Skin epidermis (tissue), 12 donors: ENCODE measurements around the gene SNCAIP.

Source experiments
- H3K27ac ChIP-seq, 21 experiments: fragments of 200-600 bp; sonication (generic) in 11 of 21; one replicate each; pipeline ENCODE4 v1.5.0; 2020; ENCODE audit warnings: mild to moderate bottlenecking in 3 of 21, inconsistent platforms in 2 of 21, moderate library complexity in 2 of 21
- H3K4me3 ChIP-seq, 7 experiments: fragments of 200-600 bp; sonication (generic) in 2 of 7; one replicate each; pipeline ENCODE4 v1.5.0; 2020; ENCODE audit warnings: inconsistent platforms in 2 of 7, mild to moderate bottlenecking in 2 of 7, moderate library complexity in 1 of 7

SNCAIP gene

GRCh38 chr5:122312591-122313406, 762 bp downstream of the SNCAIP start:
- Histone ChIP-seq H3K27ac (peak overlapping the region in 15 of 21 experiments; percentile 4 to 78 (median 53)), H3K4me3 (peak overlapping the region; percentile 38 to 67 (median 43))

GRCh38 chr5:122314036-122314435, 2.0 kb downstream of the SNCAIP start:
- Histone ChIP-seq H3K27ac (no peak overlapping the region), H3K4me3 (no peak overlapping the region)

GRCh38 chr5:122315521-122315920, 3.5 kb downstream of the SNCAIP start:
- Histone ChIP-seq H3K4me3 (no peak overlapping the region), H3K27ac (no peak overlapping the region)

- H3K27ac ChIP-seq, result no peak overlapping the region
- H3K4me3 ChIP-seq, result no peak overlapping the region
Observed at GRCh38 chr5:122316656-122317055, 4.6 kb downstream of the SNCAIP start.

- no peak overlapping the region for H3K27ac ChIP-seq
- no peak overlapping the region for H3K4me3 ChIP-seq
Observed at GRCh38 chr5:122319897-122320296, 7.9 kb downstream of the SNCAIP start.

- Histone ChIP-seq H3K4me3 (no peak overlapping the region), H3K27ac (no peak overlapping the region)
Observed at GRCh38 chr5:122321921-122322320, 9.9 kb downstream of the SNCAIP start.

- no peak overlapping the region for H3K4me3 ChIP-seq
- peak overlapping the region in 1 of 21 experiments; percentile 45 for H3K27ac ChIP-seq
Observed at GRCh38 chr5:122322801-122323548, 10.9 kb downstream of the SNCAIP start.

- Histone ChIP-seq H3K27ac (no peak overlapping the region), H3K4me3 (no peak overlapping the region)
Observed at GRCh38 chr5:122323738-122324137, 11.7 kb downstream of the SNCAIP start.

- H3K4me3 ChIP-seq, result no peak overlapping the region
Observed at GRCh38 chr5:122327110-122327509, 15.1 kb downstream of the SNCAIP start.

GRCh38 chr5:122330881-122331280, 18.8 kb downstream of the SNCAIP start:
- H3K4me3 ChIP-seq, result no peak overlapping the region
- H3K27ac ChIP-seq, result no peak overlapping the region

More at GRCh38 chr5:122327110-122327509, 15.1 kb downstream of the SNCAIP start:
- H3K27ac ChIP-seq, result no peak overlapping the region

GRCh38 chr5:122332599-122333555, 20.8 kb downstream of the SNCAIP start:
- no peak overlapping the region for H3K27ac ChIP-seq
- H3K4me3 ChIP-seq, result no peak overlapping the region

- no peak overlapping the region for H3K4me3 ChIP-seq
- H3K27ac ChIP-seq, result no peak overlapping the region
Observed at GRCh38 chr5:122333564-122333963, 21.5 kb downstream of the SNCAIP start.

- no peak overlapping the region for H3K4me3 ChIP-seq
- H3K27ac ChIP-seq, result no peak overlapping the region
Observed at GRCh38 chr5:122339591-122339990, 27.6 kb downstream of the SNCAIP start.

- H3K27ac ChIP-seq, result no peak overlapping the region
- no peak overlapping the region for H3K4me3 ChIP-seq
Observed at GRCh38 chr5:122341087-122341486, 29.1 kb downstream of the SNCAIP start.

GRCh38 chr5:122342256-122342655, 30.2 kb downstream of the SNCAIP start:
- Histone ChIP-seq H3K4me3 (no peak overlapping the region), H3K27ac (no peak overlapping the region)

- Histone ChIP-seq H3K27ac (no peak overlapping the region), H3K4me3 (no peak overlapping the region)
Observed at GRCh38 chr5:122346897-122347581, 35.0 kb downstream of the SNCAIP start.

GRCh38 chr5:122350496-122350895, 38.5 kb downstream of the SNCAIP start:
- H3K4me3 ChIP-seq, result no peak overlapping the region
- no peak overlapping the region for H3K27ac ChIP-seq

GRCh38 chr5:122351416-122352157, 39.5 kb downstream of the SNCAIP start:
- no peak overlapping the region for H3K4me3 ChIP-seq
- peak overlapping the region in 1 of 21 experiments; percentile 11 for H3K27ac ChIP-seq

- no peak overlapping the region for H3K4me3 ChIP-seq
- H3K27ac ChIP-seq, result peak overlapping the region in 1 of 21 experiments; percentile 11
Observed at GRCh38 chr5:122352331-122352730, 40.3 kb downstream of the SNCAIP start.
